Osteoblast (primary cell): Measurements from ENCODE around the gene LHPP. TPM values are rescaled to one million over a fixed set of nuclear protein-coding genes. Genes with fewer than 3 reads are reported as not detected.

Source experiments
- DNase-seq: peaks from one replicate; pipeline ENCODE4 v3.0.0; 2011; ENCODE audit warnings: low spot score, mixed read lengths; ENCODE audit not compliant: insufficient read length; ENCODE audit errors: missing footprints
- H2AFZ ChIP-seq: 2 replicates; pipeline ENCODE4 v1.6.0; 2011; ENCODE audit warnings: mild to moderate bottlenecking, low read length
- H3K27ac ChIP-seq: 2 replicates; pipeline ENCODE4 v1.5.1; 2011; ENCODE audit warnings: mild to moderate bottlenecking, low read depth, low read length, moderate library complexity
- H3K27me3 ChIP-seq: 2 replicates; pipeline ENCODE4 v1.6.0; 2012; ENCODE audit warnings: mild to moderate bottlenecking, control low read depth, inconsistent platforms, low read length, moderate library complexity; ENCODE audit not compliant: insufficient read depth
- H3K36me3 ChIP-seq: 2 replicates; pipeline ENCODE4 v1.5.1; 2011; ENCODE audit warnings: mild to moderate bottlenecking, low read length, control low read depth, moderate library complexity; ENCODE audit not compliant: insufficient read depth
- H3K4me1 ChIP-seq: 2 replicates; pipeline ENCODE4 v1.5.1; 2011; ENCODE audit warnings: mild to moderate bottlenecking, low read length, control low read depth, moderate library complexity; ENCODE audit not compliant: insufficient read depth
- H3K4me2 ChIP-seq: 2 replicates; pipeline ENCODE4 v1.6.0; 2011; ENCODE audit warnings: mild to moderate bottlenecking, low read length; ENCODE audit not compliant: insufficient read depth
- H3K4me3 ChIP-seq: fragments of 200-600 bp; sonication (generic); 3 replicates; pipeline ENCODE4 v1.5.1; 2012; ENCODE audit warnings: mild to moderate bottlenecking, low read length, inconsistent platforms; ENCODE audit not compliant: insufficient read depth
- H3K79me2 ChIP-seq: 2 replicates; pipeline ENCODE4 v1.6.0; 2012; ENCODE audit warnings: mild to moderate bottlenecking, low read length, control low read depth, inconsistent platforms; ENCODE audit not compliant: insufficient read depth
- H3K9me3 ChIP-seq: 2 replicates; pipeline ENCODE4 v1.5.1; 2011; ENCODE audit warnings: low read depth, low read length, control low read depth
- H4K20me1 ChIP-seq: 2 replicates; pipeline ENCODE4 v1.6.0; 2012; ENCODE audit warnings: mild to moderate bottlenecking, low read length, control low read depth; ENCODE audit not compliant: insufficient read depth
- CTCF ChIP-seq: IDR thresholded peaks from 2 replicates; pipeline ENCODE4 v1.5.1; 2011; ENCODE audit warnings: mild to moderate bottlenecking, low read depth, low read length, moderate library complexity; ENCODE audit errors: extremely low read depth
- total RNA-seq: library from RNA; depleted of rRNA; stranded (reverse); fragments of >200 nt; gene quantifications from 2 replicates; pipeline ENCODE4 v1.2.3, GENCODE V29; 2012

LHPP gene, protein sequence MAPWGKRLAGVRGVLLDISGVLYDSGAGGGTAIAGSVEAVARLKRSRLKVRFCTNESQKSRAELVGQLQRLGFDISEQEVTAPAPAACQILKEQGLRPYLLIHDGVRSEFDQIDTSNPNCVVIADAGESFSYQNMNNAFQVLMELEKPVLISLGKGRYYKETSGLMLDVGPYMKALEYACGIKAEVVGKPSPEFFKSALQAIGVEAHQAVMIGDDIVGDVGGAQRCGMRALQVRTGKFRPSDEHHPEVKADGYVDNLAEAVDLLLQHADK
- 11.5 and 17.7 TPM in 2 replicates for total RNA-seq

- H3K27me3 ChIP-seq, result peaks cover 5% of the 10 kb centered on the region
- no peaks in the 10 kb centered on the region for H3K79me2 ChIP-seq
- H3K9me3 ChIP-seq, result no peaks in the 10 kb centered on the region
- H3K4me1 ChIP-seq, result no peaks in the 10 kb centered on the region
- peak within 1 kb of the TSS; percentile 85 for H3K4me3 ChIP-seq
- no peak for TF ChIP-seq CTCF
- DNase-seq, result peak; percentile 100
- H3K27ac ChIP-seq, result no peak within 1 kb of the TSS
- H2AFZ ChIP-seq, result peak within 1 kb of the TSS; percentile 96
- H3K4me2 ChIP-seq, result peak within 1 kb of the TSS; percentile 83
- no peaks in the 10 kb centered on the region for H3K36me3 ChIP-seq
- H4K20me1 ChIP-seq, result peaks cover 8% of the 10 kb centered on the region
Measured at GRCh38 chr10:124461642-124462347, at the start of gene LHPP. TSS of gene LHPP (plus strand) at chr10:124461823. CDS start at chr10:124461863, 40 bp downstream.

DNA sequence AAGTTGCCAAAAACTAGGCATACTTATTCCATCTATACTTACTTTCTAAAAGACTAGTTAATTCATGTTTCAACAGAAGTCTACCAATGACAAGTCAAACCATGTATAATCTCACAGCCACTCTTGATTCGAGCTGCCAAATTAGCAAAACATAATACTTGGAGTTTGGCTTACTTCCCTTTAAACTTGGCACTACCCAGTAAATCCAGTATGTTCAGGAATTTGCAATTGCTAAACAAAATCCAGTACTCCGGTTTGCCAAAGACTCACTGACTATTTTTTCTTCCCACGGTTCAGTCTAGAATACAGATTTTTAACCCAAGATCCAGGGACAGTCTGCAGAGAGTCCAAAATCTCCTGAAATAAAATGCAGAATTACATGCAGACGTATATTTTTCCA lies 47.5 kb upstream of the LHPP start:
- Histone ChIP-seq H3K4me3 (no peak overlapping the region), H2AFZ (no peak overlapping the region), H3K4me1 (peaks cover 26% of the 10 kb centered on the region), H3K79me2 (peaks cover 90% of the 10 kb centered on the region), H4K20me1 (peaks cover 69% of the 10 kb centered on the region), H3K36me3 (peaks cover 21% of the 10 kb centered on the region), H3K9me3 (no peaks in the 10 kb centered on the region), H3K4me2 (peak overlapping the region; percentile 10), H3K27me3 (no peaks in the 10 kb centered on the region), H3K27ac (peak overlapping the region; percentile 55)
- no peak for DNase-seq
- TF ChIP-seq CTCF, result no peak

GRCh38 chr10:124415210-124415609 lies 46.4 kb upstream of the LHPP start:
- Histone ChIP-seq H4K20me1 (peaks cover 63% of the 10 kb centered on the region), H3K36me3 (peaks cover 15% of the 10 kb centered on the region), H2AFZ (no peak overlapping the region), H3K79me2 (peaks cover 80% of the 10 kb centered on the region), H3K9me3 (no peaks in the 10 kb centered on the region), H3K4me3 (peak overlapping the region; percentile 7), H3K4me2 (peak overlapping the region; percentile 98), H3K27ac (peak overlapping the region; percentile 55), H3K4me1 (peaks cover 26% of the 10 kb centered on the region), H3K27me3 (no peaks in the 10 kb centered on the region)
- TF ChIP-seq CTCF, result no peak
- DNase-seq, result no peak

DNA sequence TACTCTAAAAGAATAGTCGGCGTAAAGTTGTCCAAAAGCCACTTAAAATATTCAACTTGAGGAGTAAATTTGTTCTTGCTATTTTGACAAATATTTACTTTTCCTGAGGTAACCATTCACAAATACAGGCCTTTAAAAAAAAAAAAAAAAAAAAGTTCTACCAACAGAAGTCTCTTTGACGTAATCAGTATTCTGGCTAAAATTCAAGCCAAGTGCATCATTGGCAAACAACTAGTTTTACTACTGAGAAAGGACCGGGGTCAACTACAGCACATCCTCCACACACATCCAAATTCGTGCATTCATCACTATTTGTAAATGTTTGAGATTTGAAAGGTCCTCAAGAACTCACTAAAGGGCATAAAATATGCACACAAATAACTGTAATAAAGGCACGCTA lies 44.9 kb upstream of the LHPP start:
- Histone ChIP-seq H3K79me2 (peaks cover 69% of the 10 kb centered on the region), H3K4me2 (peak overlapping the region; percentile 98), H3K9me3 (no peaks in the 10 kb centered on the region), H3K27ac (peak overlapping the region; percentile 77), H3K27me3 (peaks cover 4% of the 10 kb centered on the region), H3K4me1 (peaks cover 26% of the 10 kb centered on the region), H2AFZ (no peak overlapping the region), H3K36me3 (peaks cover 10% of the 10 kb centered on the region), H4K20me1 (peaks cover 58% of the 10 kb centered on the region), H3K4me3 (peak overlapping the region; percentile 89)
- TF ChIP-seq CTCF, result no peak
- DNase-seq, result peak; percentile 93
